Measurements from ENCODE around the gene LATS2. TPM values are rescaled to one million over a fixed set of nuclear protein-coding genes. Genes with fewer than 3 reads are reported as not detected.
"Not testable (repeated sequence)": the region's sequence is repeated elsewhere in the genome, so short reads cannot be mapped to it uniquely, and the experiment has no call there.

Gene LATS2
- total RNA-seq, 3 donors from 2014 or later, result 15.1 to 35.2 (median 21.6) TPM

DNA sequence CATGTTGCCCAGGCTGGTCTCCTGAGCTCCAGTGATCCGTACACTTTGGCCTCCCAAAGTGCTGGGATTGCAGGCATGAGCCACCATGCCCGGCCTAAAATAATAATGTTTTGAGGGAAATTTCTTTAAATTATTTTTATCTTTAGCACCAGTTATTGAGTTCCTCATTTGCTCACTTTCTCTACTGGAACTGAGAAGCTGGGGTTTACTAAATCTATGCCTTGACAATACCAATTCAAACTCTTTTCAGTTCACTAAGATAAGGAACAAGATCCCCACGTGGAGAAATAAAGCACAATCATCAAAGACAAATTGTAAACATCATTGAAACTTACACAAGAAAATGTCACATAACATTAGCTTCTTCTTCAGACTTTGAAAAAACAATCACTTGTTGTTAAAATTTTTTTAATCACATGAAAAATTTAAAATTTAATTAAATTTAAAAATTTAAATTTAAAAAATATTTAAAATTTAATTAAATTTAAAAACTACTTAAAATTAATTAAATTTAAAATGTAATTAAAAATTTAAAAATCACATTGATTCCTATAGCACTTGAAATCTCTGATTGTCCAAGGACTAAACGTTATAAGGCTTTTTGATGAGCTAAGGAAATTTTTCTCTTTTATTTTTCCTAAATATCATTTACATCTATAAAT lies 133.7 kb downstream of the LATS2 start:
- no peak overlapping the region for H3K27ac ChIP-seq
- intact Hi-C loops (cut with DNase I; ENCODE audit: low total_unique reads), result no loop called here
- H3K4me1 ChIP-seq, result no peaks in the 10 kb centered on the region
- H3K27me3 ChIP-seq, result no peaks in the 10 kb centered on the region
- H3K36me3 ChIP-seq, result no peaks in the 10 kb centered on the region
- DNase-seq (ENCODE audit: low spot score in 2 of 2), result no peak
- H3K4me3 ChIP-seq, result no peak overlapping the region
- H3K9me3 ChIP-seq, result no peaks in the 10 kb centered on the region
- no peak for TF ChIP-seq POLR2AphosphoS5 (IDR thresholded peaks at IDR 0.05)
- no peak for TF ChIP-seq POLR2A (IDR thresholded peaks at IDR 0.05)
- TF ChIP-seq, protein P1, sequence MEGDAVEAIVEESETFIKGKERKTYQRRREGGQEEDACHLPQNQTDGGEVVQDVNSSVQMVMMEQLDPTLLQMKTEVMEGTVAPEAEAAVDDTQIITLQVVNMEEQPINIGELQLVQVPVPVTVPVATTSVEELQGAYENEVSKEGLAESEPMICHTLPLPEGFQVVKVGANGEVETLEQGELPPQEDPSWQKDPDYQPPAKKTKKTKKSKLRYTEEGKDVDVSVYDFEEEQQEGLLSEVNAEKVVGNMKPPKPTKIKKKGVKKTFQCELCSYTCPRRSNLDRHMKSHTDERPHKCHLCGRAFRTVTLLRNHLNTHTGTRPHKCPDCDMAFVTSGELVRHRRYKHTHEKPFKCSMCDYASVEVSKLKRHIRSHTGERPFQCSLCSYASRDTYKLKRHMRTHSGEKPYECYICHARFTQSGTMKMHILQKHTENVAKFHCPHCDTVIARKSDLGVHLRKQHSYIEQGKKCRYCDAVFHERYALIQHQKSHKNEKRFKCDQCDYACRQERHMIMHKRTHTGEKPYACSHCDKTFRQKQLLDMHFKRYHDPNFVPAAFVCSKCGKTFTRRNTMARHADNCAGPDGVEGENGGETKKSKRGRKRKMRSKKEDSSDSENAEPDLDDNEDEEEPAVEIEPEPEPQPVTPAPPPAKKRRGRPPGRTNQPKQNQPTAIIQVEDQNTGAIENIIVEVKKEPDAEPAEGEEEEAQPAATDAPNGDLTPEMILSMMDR (IDR thresholded peaks at IDR 0.05), result no peak

DNA sequence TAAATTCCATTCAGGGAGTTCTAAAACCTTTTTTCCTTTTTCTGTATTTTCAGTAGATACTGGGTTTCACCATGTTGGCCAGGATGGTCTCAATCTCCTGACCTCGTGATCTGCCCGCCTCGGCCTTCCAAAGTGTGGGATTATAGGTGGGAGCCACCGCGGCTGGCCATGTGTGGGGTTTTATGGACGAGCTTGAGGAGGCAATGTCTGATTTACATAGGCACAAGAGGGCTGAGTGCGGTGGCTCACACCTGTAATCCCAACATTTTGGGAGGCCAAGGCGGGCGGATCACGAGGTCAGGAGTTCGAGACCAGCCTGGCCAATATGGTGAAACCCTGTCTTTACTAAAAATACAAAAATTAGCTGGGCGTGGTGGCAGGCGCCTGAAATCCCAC lies 136.0 kb downstream of the LATS2 start:
- H3K36me3 ChIP-seq; H3K4me1 ChIP-seq; H3K9me3 ChIP-seq; intact Hi-C loops (cut with DNase I; ENCODE audit: low total_unique reads); H3K27ac ChIP-seq; H3K27me3 ChIP-seq; H3K4me3 ChIP-seq; DNase-seq (ENCODE audit: low spot score in 2 of 2): not testable (repeated sequence)

DNA sequence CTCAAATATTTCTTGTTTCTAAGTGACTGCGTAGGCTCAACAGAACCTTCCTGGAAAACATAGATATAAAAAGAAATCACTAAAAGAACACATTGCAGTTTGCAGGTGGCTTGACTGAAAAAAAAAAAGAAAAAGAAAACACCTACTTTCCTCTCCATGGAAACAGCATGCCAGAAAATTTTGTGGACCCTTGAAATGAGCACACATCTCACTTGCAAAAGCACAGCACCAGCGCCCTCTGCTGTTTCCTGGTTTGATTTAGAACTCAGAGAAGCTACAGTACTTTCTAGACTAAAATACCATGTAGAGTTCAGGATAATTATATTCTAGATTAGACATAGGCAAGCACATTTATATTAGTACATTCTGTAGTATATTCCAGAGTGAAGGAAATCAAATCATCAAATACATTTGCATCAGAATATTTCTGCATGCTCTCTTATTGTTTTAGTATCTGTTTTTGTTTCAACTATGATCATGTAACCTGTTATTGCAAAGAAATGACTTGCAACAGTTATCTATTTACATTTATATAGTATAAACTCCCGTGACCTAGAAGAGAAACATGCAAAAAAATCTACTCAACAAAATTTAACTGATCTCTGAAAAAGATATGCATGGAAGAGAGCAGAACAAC lies 136.5 kb downstream of the LATS2 start:
- peak in 1 of 2 donors; percentile 49 for DNase-seq (ENCODE audit: low spot score in 2 of 2)
- Histone ChIP-seq H3K4me1 (no peaks in the 10 kb centered on the region), H3K36me3 (no peaks in the 10 kb centered on the region), H3K9me3 (no peaks in the 10 kb centered on the region), H3K27me3 (no peaks in the 10 kb centered on the region), H3K4me3 (no peak overlapping the region), H3K27ac (no peak overlapping the region)
- intact Hi-C loops (cut with DNase I; ENCODE audit: low total_unique reads), result no loop called here
- TF ChIP-seq, protein P1 (IDR thresholded peaks at IDR 0.05), result peak in 2 of 3 donors; percentile 40 to 49
- no peak for TF ChIP-seq POLR2AphosphoS5 (IDR thresholded peaks at IDR 0.05)

DNA sequence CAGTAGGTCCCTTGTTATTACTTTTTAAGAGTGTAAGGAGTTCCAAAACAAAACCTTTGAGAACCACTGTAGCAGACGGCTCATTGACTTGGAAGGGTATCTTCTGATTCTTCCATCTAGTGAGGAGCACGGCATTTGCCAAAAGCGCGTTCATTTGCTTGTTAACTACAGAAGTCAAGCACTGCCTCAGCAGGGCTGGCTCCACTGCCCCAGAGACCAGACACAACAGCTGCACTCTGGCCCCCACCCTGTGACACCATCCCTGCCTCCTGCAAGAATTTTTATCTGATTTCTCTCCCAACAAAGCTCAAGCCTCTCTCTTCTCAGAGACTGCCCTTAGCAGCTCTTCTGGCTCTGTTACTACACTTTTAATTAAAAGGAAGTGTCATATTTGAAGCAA lies 138.1 kb downstream of the LATS2 start:
- no peak overlapping the region for H3K4me3 ChIP-seq
- no peak for TF ChIP-seq POLR2AphosphoS5 (IDR thresholded peaks at IDR 0.05)
- no peaks in the 10 kb centered on the region for H3K9me3 ChIP-seq
- H3K36me3 ChIP-seq, result no peaks in the 10 kb centered on the region
- H3K4me1 ChIP-seq, result no peaks in the 10 kb centered on the region
- H3K27me3 ChIP-seq, result no peaks in the 10 kb centered on the region
- no peak for DNase-seq (ENCODE audit: low spot score in 2 of 2)
- H3K27ac ChIP-seq, result no peak overlapping the region
- intact Hi-C loops (cut with DNase I; ENCODE audit: low total_unique reads), result no loop called here

Other genes starting within 250 kb of the LATS2 start
- 10 to 100 TPM; 17.1 to 24.6 (median 17.7) TPM for gene XPO4, start 158.8 kb downstream of the LATS2 start, total RNA-seq
- 10 to 100 TPM; 41.0 to 69.4 (median 42.4) TPM for gene SAP18, start 78.5 kb upstream of the LATS2 start, total RNA-seq
- gene SKA3, start 115.0 kb upstream of the LATS2 start, total RNA-seq, result 1 to 10 TPM in 2 of 3 donors, under 1 TPM in 1; 0.16 to 1.6 (median 1.3) TPM
- gene MRPL57, start 115.1 kb upstream of the LATS2 start, total RNA-seq, result 10 to 100 TPM; 33.9 to 38.8 (median 36.4) TPM